DOHH2 (cell line): Measurements from ENCODE around the gene VPS45.

Source experiments
- CTCF ChIP-seq: fragments of 200-600 bp; sonication (generic); IDR thresholded peaks from one replicate; pipeline ENCODE4 v1.5.1; 2014; ENCODE audit warnings: antibody characterized with exemption, mild to moderate bottlenecking, low read depth, low read length; ENCODE audit not compliant: poor library complexity, severe bottlenecking
- EZH2phosphoT487 ChIP-seq: fragments of 200-600 bp; sonication (generic); IDR thresholded peaks from 2 replicates; pipeline ENCODE4 v1.6.1; 2017; ENCODE audit warnings: borderline replicate concordance, mild to moderate bottlenecking, antibody characterized with exemption, low read length, moderate library complexity, mixed read lengths

GRCh38 chr1:150076066-150076465, 8.5 kb downstream of the VPS45 start:
- TF ChIP-seq CTCF, result no peak
- no peak for TF ChIP-seq EZH2phosphoT487
